AG04449 (cell line): ENCODE data around the gene TRAPPC4.

Experiments used
- CTCF ChIA-PET: fragments of 350-600 bp; formaldehyde crosslinking; extraction: SDS; loops from one replicate; lab custom pipeline; 2021; ENCODE audit warnings: antibody characterized with exemption; lab: Yijun Ruan, JAX
- POLR2A ChIA-PET: fragments of 400-600, 350-600 bp; formaldehyde crosslinking; extraction: SDS; loops from one replicate; lab custom pipeline; 2020; ENCODE audit warnings: antibody characterized with exemption, inconsistent platforms; lab: Yijun Ruan, JAX
- DNase-seq: peaks from one replicate; pipeline ENCODE4 v3.0.0-alpha.2; 2010; ENCODE audit warnings: low read depth, low spot score
- H3K4me3 ChIP-seq: 2 replicates; pipeline ENCODE4 v1.5.1; 2011; ENCODE audit warnings: low read depth, mild to moderate bottlenecking, control low read depth, low read length
- TF ChIP-seq, protein P1 (sequence below): IDR thresholded peaks from one replicate; pipeline ENCODE4 v1.5.1; 2011; ENCODE audit warnings: mild to moderate bottlenecking, moderate library complexity, low read length, control low read depth, inconsistent platforms; ENCODE audit not compliant: insufficient read depth; ENCODE audit errors: missing control alignments

Gene TRAPPC4

DNA sequence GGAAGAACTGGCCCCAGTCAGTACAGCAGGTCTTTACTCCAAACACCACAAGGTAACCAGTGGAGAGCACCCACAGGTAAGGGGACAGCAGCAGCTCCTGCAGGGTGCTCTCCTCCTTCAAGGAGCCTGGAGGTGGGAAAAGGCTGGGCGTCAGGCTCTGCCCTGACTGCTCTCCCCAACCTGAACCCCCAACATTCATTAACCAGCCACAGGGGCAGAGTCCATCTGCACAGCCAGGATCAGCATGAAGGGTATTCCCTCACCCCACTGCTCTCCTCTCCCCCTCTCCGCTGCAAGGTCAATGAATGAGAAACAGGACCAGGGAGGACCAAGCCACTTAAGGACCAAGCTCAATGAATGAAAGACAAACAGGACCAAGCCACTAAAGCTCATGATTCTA lies 8.4 kb downstream of the TRAPPC4 start:
- TF ChIP-seq, protein P1, sequence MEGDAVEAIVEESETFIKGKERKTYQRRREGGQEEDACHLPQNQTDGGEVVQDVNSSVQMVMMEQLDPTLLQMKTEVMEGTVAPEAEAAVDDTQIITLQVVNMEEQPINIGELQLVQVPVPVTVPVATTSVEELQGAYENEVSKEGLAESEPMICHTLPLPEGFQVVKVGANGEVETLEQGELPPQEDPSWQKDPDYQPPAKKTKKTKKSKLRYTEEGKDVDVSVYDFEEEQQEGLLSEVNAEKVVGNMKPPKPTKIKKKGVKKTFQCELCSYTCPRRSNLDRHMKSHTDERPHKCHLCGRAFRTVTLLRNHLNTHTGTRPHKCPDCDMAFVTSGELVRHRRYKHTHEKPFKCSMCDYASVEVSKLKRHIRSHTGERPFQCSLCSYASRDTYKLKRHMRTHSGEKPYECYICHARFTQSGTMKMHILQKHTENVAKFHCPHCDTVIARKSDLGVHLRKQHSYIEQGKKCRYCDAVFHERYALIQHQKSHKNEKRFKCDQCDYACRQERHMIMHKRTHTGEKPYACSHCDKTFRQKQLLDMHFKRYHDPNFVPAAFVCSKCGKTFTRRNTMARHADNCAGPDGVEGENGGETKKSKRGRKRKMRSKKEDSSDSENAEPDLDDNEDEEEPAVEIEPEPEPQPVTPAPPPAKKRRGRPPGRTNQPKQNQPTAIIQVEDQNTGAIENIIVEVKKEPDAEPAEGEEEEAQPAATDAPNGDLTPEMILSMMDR: no peak
- ChIA-PET POLR2A (no interaction called here), CTCF (interaction anchor here (1.7 kb wide), 1 partner anchor 8 kb away, joined by 7 read pairs; the partner anchor contains the start of genes RPS25 and TRAPPC4)
- H3K4me3 ChIP-seq: no peak overlapping the region
- no peak for DNase-seq

DNA sequence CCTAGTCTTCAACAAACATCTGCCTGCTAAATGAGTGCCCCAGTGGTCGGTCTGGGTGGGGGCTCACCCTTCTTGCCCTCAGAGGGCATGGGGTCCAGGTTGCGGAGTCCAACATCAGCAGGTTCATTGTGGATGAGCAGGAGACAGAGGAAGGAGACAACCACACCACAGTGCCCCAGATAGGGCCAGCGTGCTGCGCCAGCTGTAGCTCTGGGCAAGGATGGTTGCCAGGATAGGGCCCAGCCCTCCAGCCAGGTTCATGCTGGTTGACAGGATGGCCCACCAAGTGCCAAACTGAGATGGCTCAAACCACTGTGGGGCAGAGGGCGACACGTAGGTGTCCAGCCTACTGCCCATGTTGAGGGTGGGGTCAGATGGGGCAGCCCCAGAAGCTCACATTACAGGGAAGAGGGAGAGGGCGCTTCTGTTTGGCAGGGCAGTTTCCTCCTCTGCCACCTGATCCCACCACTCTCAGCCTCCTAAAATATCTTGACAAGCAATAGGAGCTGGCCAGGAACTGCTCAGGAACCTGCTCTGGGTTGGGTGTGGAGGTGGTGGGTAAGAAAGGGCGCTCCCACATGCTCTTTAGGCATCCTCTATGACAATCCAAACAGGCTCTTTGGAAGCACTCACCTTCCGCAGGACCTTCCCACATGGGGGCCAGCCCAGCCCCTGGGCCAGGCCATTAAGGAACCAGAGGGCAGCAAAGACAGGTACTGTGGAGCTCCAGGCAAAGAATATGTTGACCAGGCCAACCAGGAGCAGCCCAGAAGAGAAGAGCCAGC lies 9.2 kb downstream of the TRAPPC4 start:
- DNase-seq: no peak
- POLR2A ChIA-PET: no interaction called here
- TF ChIP-seq, protein P1: no peak
- CTCF ChIA-PET: interaction anchor here (1.7 kb wide), 1 partner anchor 9 kb away, joined by 7 read pairs; the partner anchor contains the start of genes RPS25 and TRAPPC4
- H3K4me3 ChIP-seq: no peak overlapping the region

DNA sequence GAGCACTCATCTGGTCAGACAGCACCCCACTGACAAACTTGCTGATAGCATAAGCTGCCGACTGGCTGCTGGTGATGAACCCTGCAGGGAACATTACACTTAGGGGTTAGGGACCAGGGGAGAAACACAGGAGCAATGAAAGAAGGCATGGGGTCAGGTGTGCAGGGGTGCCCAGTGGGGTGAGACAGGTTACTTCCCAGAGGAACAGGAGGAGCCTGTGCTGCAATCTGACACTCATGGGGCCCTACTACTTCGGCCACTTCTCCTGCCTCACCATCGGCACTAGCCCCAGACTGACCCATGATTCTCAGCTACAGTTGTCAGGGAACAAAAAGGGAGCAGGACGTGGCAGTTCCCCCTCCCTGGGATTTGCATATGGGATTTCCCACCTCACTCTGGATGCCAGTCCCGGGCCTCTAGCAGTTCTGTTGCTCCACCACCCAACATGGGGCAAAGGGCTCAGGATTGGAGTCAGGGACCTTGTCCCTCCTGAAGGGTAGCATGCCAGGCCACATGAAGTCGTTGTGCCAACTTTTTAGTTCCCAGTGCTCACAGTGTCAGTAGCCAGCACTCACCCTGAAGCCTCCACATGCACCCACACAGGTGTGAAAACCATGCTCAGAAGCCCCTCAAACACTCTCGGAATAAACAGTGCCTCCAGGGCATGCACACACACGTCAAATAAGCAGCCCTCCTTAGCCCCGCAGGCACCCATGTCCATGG lies 9.9 kb downstream of the TRAPPC4 start:
- DNase-seq: no peak
- ChIA-PET CTCF (interaction anchor here (1.7 to 3.4 kb wide), 2 partner anchors 10 to 14 kb away, joined by 7 to 38 read pairs; partner anchors contain the start of genes RPS25 and TRAPPC4), POLR2A (no interaction called here)
- no peak overlapping the region for H3K4me3 ChIP-seq
- TF ChIP-seq, protein P1: no peak

DNA sequence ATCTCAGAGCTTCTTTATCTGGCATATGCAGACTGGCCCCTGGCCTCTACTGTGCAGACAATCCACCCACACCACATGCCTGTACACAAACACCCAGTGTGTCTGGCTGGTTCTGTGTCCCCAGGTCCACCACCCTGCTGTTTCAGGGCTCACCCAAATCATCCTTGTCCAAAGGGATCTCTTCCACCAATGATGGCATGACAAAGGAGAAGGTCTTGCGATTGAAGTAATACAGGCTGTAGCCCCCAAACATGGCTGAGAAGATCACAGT lies 10.4 kb downstream of the TRAPPC4 start:
- POLR2A ChIA-PET: no interaction called here
- CTCF ChIA-PET: interaction anchor here (3.4 kb wide), 1 partner anchor 14 kb away, joined by 38 read pairs; no protein-coding TSS in a partner anchor

DNA sequence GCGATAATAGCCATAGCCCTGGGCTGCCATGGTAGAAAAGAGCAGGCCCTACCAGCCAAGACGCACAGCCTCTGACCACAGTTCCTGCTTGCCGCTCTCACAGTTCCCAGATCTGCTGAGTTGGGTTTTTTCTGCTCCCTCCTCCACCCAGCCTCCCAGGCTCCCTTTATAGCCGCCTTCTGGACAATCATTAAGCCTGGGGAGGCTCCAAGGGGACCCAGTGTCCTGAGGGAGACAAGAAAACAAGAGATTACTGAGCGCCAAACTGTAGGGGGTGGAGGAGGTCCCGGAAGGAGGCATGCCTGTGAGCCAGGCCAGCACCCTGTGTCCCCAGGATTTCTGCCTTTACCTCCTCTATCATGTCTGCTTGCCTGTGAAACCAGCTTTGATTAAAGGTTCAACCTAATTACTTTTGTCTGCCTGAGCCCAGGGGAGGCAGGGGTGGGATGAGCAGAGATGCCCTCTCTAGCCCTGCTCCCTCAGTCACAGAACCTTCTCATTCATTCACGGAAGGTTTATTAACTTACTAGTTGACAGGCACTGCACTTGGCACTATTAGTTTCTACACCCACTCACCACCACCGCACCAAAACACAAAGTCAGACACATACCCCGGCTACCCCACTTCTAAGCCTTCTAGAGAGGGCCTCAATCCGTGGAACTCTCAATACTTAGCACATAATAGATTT lies 10.9 kb downstream of the TRAPPC4 start:
- POLR2A ChIA-PET: no interaction called here
- peak overlapping the region; percentile 90; the same call in 1 of the 2 replicates for H3K4me3 ChIP-seq
- no peak for DNase-seq
- CTCF ChIA-PET: interaction anchor here (3.4 to 4.7 kb wide), 2 partner anchors 9 to 13 kb away, joined by 38 to 54 read pairs; partner anchors contain the start of genes RPS25 and TRAPPC4
- TF ChIP-seq, protein P1: no peak

More for the DNA sequence above, 10.4 kb downstream of the TRAPPC4 start:
- TF ChIP-seq, protein P1: no peak
- no peak overlapping the region for H3K4me3 ChIP-seq
- no peak for DNase-seq
